Measurements from ENCODE around the gene PRKCE.

Gene PRKCE

GRCh38 chr2:45830322-45830721 lies 178.8 kb downstream of the PRKCE start:
- DNase-seq (ENCODE audit: low read depth in 1 of 2, low spot score in 1 of 2) = no peak

GRCh38 chr2:45833301-45833967 lies 182.0 kb downstream of the PRKCE start:
- DNase-seq (ENCODE audit: low read depth in 1 of 2, low spot score in 1 of 2) = no peak

GRCh38 chr2:45833968-45834344 lies 182.5 kb downstream of the PRKCE start:
- DNase-seq (ENCODE audit: low read depth in 1 of 2, low spot score in 1 of 2) = no peak

- DNase-seq (ENCODE audit: low read depth in 1 of 2, low spot score in 1 of 2) = no peak
Measured at GRCh38 chr2:45834372-45834771, 182.9 kb downstream of the PRKCE start.

GRCh38 chr2:45834858-45835257 lies 183.4 kb downstream of the PRKCE start:
- no peak for DNase-seq (ENCODE audit: low read depth in 1 of 2, low spot score in 1 of 2)

- no peak for DNase-seq (ENCODE audit: low read depth in 1 of 2, low spot score in 1 of 2)
Measured at GRCh38 chr2:45836316-45836715, 184.8 kb downstream of the PRKCE start.

GRCh38 chr2:45836740-45837139 lies 185.3 kb downstream of the PRKCE start:
- no peak for DNase-seq (ENCODE audit: low read depth in 1 of 2, low spot score in 1 of 2)

GRCh38 chr2:45837812-45838341 lies 186.4 kb downstream of the PRKCE start:
- no peak for DNase-seq (ENCODE audit: low read depth in 1 of 2, low spot score in 1 of 2)

GRCh38 chr2:45839508-45840251 lies 188.2 kb downstream of the PRKCE start:
- DNase-seq (ENCODE audit: low read depth in 1 of 2, low spot score in 1 of 2) = no peak

- no peak for DNase-seq (ENCODE audit: low read depth in 1 of 2, low spot score in 1 of 2)
Measured at GRCh38 chr2:45840481-45840880, 189.0 kb downstream of the PRKCE start.

- DNase-seq (ENCODE audit: low read depth in 1 of 2, low spot score in 1 of 2) = no peak
Measured at GRCh38 chr2:45841752-45842407, 190.4 kb downstream of the PRKCE start.

- no peak for DNase-seq (ENCODE audit: low read depth in 1 of 2, low spot score in 1 of 2)
Measured at GRCh38 chr2:45843136-45843535, 191.7 kb downstream of the PRKCE start.

- DNase-seq (ENCODE audit: low read depth in 1 of 2, low spot score in 1 of 2) = no peak
Measured at GRCh38 chr2:45844796-45845457, 193.5 kb downstream of the PRKCE start.

GRCh38 chr2:45845566-45845965 lies 194.1 kb downstream of the PRKCE start:
- DNase-seq (ENCODE audit: low read depth in 1 of 2, low spot score in 1 of 2) = no peak

- DNase-seq (ENCODE audit: low read depth in 1 of 2, low spot score in 1 of 2) = no peak
Measured at GRCh38 chr2:45849491-45850283, 198.2 kb downstream of the PRKCE start.

GRCh38 chr2:45850558-45850957 lies 199.1 kb downstream of the PRKCE start:
- DNase-seq (ENCODE audit: low read depth in 1 of 2, low spot score in 1 of 2) = no peak

- DNase-seq (ENCODE audit: low read depth in 1 of 2, low spot score in 1 of 2) = no peak
Measured at GRCh38 chr2:45851111-45851510, 199.6 kb downstream of the PRKCE start.

GRCh38 chr2:45851576-45852304 lies 200.3 kb downstream of the PRKCE start:
- no peak for DNase-seq (ENCODE audit: low read depth in 1 of 2, low spot score in 1 of 2)

- DNase-seq (ENCODE audit: low read depth in 1 of 2, low spot score in 1 of 2) = no peak
Measured at GRCh38 chr2:45852450-45853150, 201.1 kb downstream of the PRKCE start.

Data from activated T-helper 1 cell treated with anti-CD3 and anti-CD28 coated beads, Interleukin-2, amount 50 U/mL, for 16 hours (primary cell).